GM23338 (cell line): ENCODE measurements around the gene ADH1A. TPM values are rescaled to one million over a fixed set of nuclear protein-coding genes. Genes with fewer than 3 reads are reported as not detected.

ENCODE experiments used
- ATAC-seq: fragments of 200-7000 bp; cut with Tn5 transposase; 3 replicates; pipeline ENCODE4 v1.9.1; 2020
- DNase-seq: peaks from one replicate; pipeline ENCODE4 v3.0.0-alpha.2; 2015; ENCODE audit warnings: low spot score
- H2AFZ ChIP-seq: fragments of 200-600 bp; sonication (generic); 2 replicates; pipeline ENCODE4 v1.8.0; 2016; ENCODE audit warnings: antibody characterized with exemption, mild to moderate bottlenecking, moderate library complexity
- H3F3A ChIP-seq: fragments of 200-600 bp; sonication (generic); replicated peaks from 2 replicates; pipeline ENCODE4 v1.8.0; 2017; ENCODE audit warnings: antibody characterized with exemption, mixed run types, low read depth
- H3K27ac ChIP-seq: fragments of 200-600 bp; sonication (generic); 2 replicates; pipeline ENCODE4 v1.6.1; 2016; ENCODE audit warnings: low read depth
- H3K27me3 ChIP-seq: fragments of 200-600 bp; sonication (generic); 2 replicates; pipeline ENCODE4 v1.8.0; 2016; ENCODE audit warnings: mild to moderate bottlenecking, mixed run types, moderate library complexity; ENCODE audit not compliant: insufficient read depth
- H3K36me3 ChIP-seq: fragments of 200-600 bp; sonication (generic); 2 replicates; pipeline ENCODE4 v1.8.0; 2016; ENCODE audit warnings: mild to moderate bottlenecking; ENCODE audit not compliant: insufficient read depth
- H3K4me1 ChIP-seq: fragments of 200-600 bp; sonication (generic); 2 replicates; pipeline ENCODE4 v1.8.0; 2016; ENCODE audit warnings: mild to moderate bottlenecking, moderate library complexity; ENCODE audit not compliant: insufficient read depth
- H3K4me2 ChIP-seq: fragments of 200-600 bp; sonication (generic); 2 replicates; pipeline ENCODE4 v1.7.1; 2017; ENCODE audit warnings: mixed run types
- H3K4me3 ChIP-seq: fragments of 200-600 bp; sonication (generic); 2 replicates; pipeline ENCODE4 v1.6.1; 2016; ENCODE audit warnings: mixed run types
- H3K79me2 ChIP-seq: fragments of 200-600 bp; sonication (generic); replicated peaks from 2 replicates; pipeline ENCODE4 v1.8.0; 2017; ENCODE audit warnings: mild to moderate bottlenecking; ENCODE audit not compliant: insufficient read depth
- H3K9me2 ChIP-seq: fragments of 200-600 bp; sonication (generic); 2 replicates; pipeline ENCODE4 v1.8.0; 2017; ENCODE audit not compliant: insufficient read depth
- H4K20me1 ChIP-seq: fragments of 200-600 bp; sonication (generic); replicated peaks from 2 replicates; pipeline ENCODE4 v1.8.0; 2017; ENCODE audit warnings: mild to moderate bottlenecking; ENCODE audit not compliant: insufficient read depth
- H3K27ac Mint-ChIP-seq: 2 replicates; pipeline ENCODE4 v1.8.0; 2020; ENCODE audit warnings: inconsistent platforms, mild to moderate bottlenecking, moderate library complexity, mixed read lengths
- H3K27me3 Mint-ChIP-seq: 3 replicates; pipeline ENCODE4 v1.8.0; 2022; ENCODE audit warnings: low read depth, mild to moderate bottlenecking, moderate library complexity, mixed read lengths, inconsistent platforms; ENCODE audit not compliant: insufficient read depth, poor library complexity
- H3K36me3 Mint-ChIP-seq: 3 replicates; pipeline ENCODE4 v1.8.0; 2021; ENCODE audit warnings: low read depth, mild to moderate bottlenecking, inconsistent platforms, moderate library complexity, mixed read lengths
- H3K4me1 Mint-ChIP-seq: 3 replicates; pipeline ENCODE4 v1.8.0; 2020; ENCODE audit warnings: mild to moderate bottlenecking, inconsistent platforms, mixed read lengths
- H3K4me3 Mint-ChIP-seq: 3 replicates; pipeline ENCODE4 v1.8.0; 2021; ENCODE audit warnings: moderate library complexity, mild to moderate bottlenecking, inconsistent platforms, mixed read lengths
- H3K9me3 Mint-ChIP-seq: 3 replicates; pipeline ENCODE4 v1.8.0; 2020; ENCODE audit warnings: moderate library complexity, mild to moderate bottlenecking, inconsistent platforms, mixed read lengths
- CREB1 ChIP-seq: fragments of 250-450 bp; sonication (Bioruptor Pico); IDR thresholded peaks from 2 replicates; pipeline ENCODE4 v1.5.0; 2020; ENCODE audit warnings: low read depth, mild to moderate bottlenecking, moderate library complexity
- CTCF ChIP-seq, 2 experiments: fragments of 200-600 bp in 1 of 2; sonication (generic) in 1 of 2; conservative IDR thresholded peaks; 2 replicates each; pipeline versions ENCODE4 v1.5.1 to v1.6.1; 2016 to 2017; ENCODE audit warnings: antibody characterized with exemption in 2 of 2, low read depth in 2 of 2, mild to moderate bottlenecking in 2 of 2, moderate library complexity in 1 of 2
- ETS1 ChIP-seq: IDR thresholded peaks from 2 replicates; pipeline ENCODE4 v1.6.1; 2016; ENCODE audit warnings: antibody characterized with exemption
- JUNB ChIP-seq: IDR thresholded peaks from one replicate; pipeline ENCODE4 v1.6.1; 2016; ENCODE audit warnings: antibody characterized with exemption; ENCODE audit not compliant: unreplicated experiment
- NANOG ChIP-seq: IDR thresholded peaks from 2 replicates; pipeline ENCODE4 v1.6.1; 2016; ENCODE audit warnings: antibody characterized with exemption, borderline replicate concordance
- REST ChIP-seq: IDR thresholded peaks from one replicate; pipeline ENCODE4 v1.6.1; 2018; ENCODE audit warnings: antibody characterized with exemption; ENCODE audit not compliant: unreplicated experiment
- ZNF462 ChIP-seq: fragments of 250-450 bp; sonication (Bioruptor Pico); IDR thresholded peaks from 2 replicates; pipeline ENCODE4 v1.5.0; 2020; ENCODE audit warnings: mild to moderate bottlenecking, moderate library complexity
- polyA plus RNA-seq: library from polyadenylated mRNA; unstranded; fragments of >200 nt; fragmentation: Nextera tagmentation; extraction: Ambion mirVana; gene quantifications from 2 replicates; pipeline ENCODE4 v1.2.1, GENCODE V29; 2016
- total RNA-seq: library from RNA; depleted of rRNA; stranded (reverse); fragments of >200 nt; shearing (Covaris generic); gene quantifications from 2 replicates; pipeline ENCODE4 v1.2.3, GENCODE V29; 2014

Gene ADH1A
- total and polyA plus RNA-seq, 2 experiments from 2014 or later = not detected

GRCh38 chr4:99282731-99283130 is 8.1 kb downstream of the ADH1A start:
- no peak overlapping the region for H3K4me3 ChIP-seq
- no peak overlapping the region for H3K4me3 Mint-ChIP-seq
- peaks cover 1% of the 10 kb centered on the region for H3K27me3 Mint-ChIP-seq
- no peaks in the 10 kb centered on the region for H3K79me2 ChIP-seq
- H3K27ac Mint-ChIP-seq = no peak overlapping the region
- H3K4me2 ChIP-seq = no peak overlapping the region
- H3K36me3 ChIP-seq = no peaks in the 10 kb centered on the region
- no peaks in the 10 kb centered on the region for H3K36me3 Mint-ChIP-seq
- no peak overlapping the region for H2AFZ ChIP-seq
- no peaks in the 10 kb centered on the region for H4K20me1 ChIP-seq
- DNase-seq (no peak), ATAC-seq (no peak)
- no peaks in the 10 kb centered on the region for H3K9me3 Mint-ChIP-seq
- H3K27me3 ChIP-seq = no peaks in the 10 kb centered on the region
- H3F3A ChIP-seq = no peaks in the 10 kb centered on the region
- H3K9me2 ChIP-seq = no peaks in the 10 kb centered on the region
- TF ChIP-seq ZNF462 (CRISPR knock-in tag) (no peak), REST (no peak), NANOG (no peak), CREB1 (CRISPR knock-in tag) (no peak), JUNB (no peak), ETS1 (no peak), CTCF (conservative IDR thresholded peaks at IDR 0.05; ENCODE audit: low read depth in 2 of 2) (no peak)
- H3K4me1 ChIP-seq = peaks cover 10% of the 10 kb centered on the region; the same call in 1 of the 2 replicates
- peaks cover 7% of the 10 kb centered on the region for H3K4me1 Mint-ChIP-seq
- H3K27ac ChIP-seq = no peak overlapping the region
